NT2/D1 (cell line): ENCODE data around the gene KLHL8.

Source experiments
- SUZ12 ChIP-seq: IDR thresholded peaks from 2 replicates; pipeline ENCODE4 v1.6.1; 2011; ENCODE audit not compliant: insufficient read length, insufficient read depth; ENCODE audit errors: extremely low read depth
- ZNF274 ChIP-seq: IDR thresholded peaks from 2 replicates; pipeline ENCODE4 v1.6.1; 2011; ENCODE audit warnings: mild to moderate bottlenecking, low read depth, low read length

- TF ChIP-seq ZNF274 (no peak), SUZ12 (no peak)
Measured at GRCh38 chr4:87255755-87256154, 35.3 kb upstream of the KLHL8 start.
